Stimulated activated naive CD8-positive, alpha-beta T cell treated with anti-CD3 and anti-CD28 coated beads, Interleukin-15, amount 100 ng/mL, for 72 hours (primary cell): ENCODE results near the gene FCN1.

ENCODE experiments used
- ATAC-seq: fragments of 150-1000 bp; cut with Tn5 transposase; 2 replicates; pipeline ENCODE4 v1.10.0; 2021; ENCODE audit warnings: mild to moderate bottlenecking, moderate library complexity
- DNase-seq, 2 donors: peaks; one replicate each; pipeline ENCODE4 v3.0.0; 2021 to 2022
- H3K27ac Mint-ChIP-seq, 2 donors: one replicate each; pipeline ENCODE4 v1.8.0; 2022; ENCODE audit warnings: mild to moderate bottlenecking in 2 of 2, mixed read lengths in 2 of 2, moderate library complexity in 2 of 2
- H3K27me3 Mint-ChIP-seq: one replicate; pipeline ENCODE4 v1.8.0; 2022; ENCODE audit warnings: mixed read lengths
- H3K4me1 Mint-ChIP-seq: one replicate; pipeline ENCODE4 v1.8.0; 2022; ENCODE audit warnings: mild to moderate bottlenecking, mixed read lengths
- H3K4me3 Mint-ChIP-seq, 2 donors: one replicate each; pipeline ENCODE4 v1.8.0; 2022; ENCODE audit warnings: mild to moderate bottlenecking in 2 of 2, mixed read lengths in 2 of 2, moderate library complexity in 1 of 2
- H3K9me3 Mint-ChIP-seq, 2 donors: one replicate each; pipeline ENCODE4 v1.8.0; 2022; ENCODE audit warnings: mixed read lengths in 2 of 2

The FCN1 gene

DNA sequence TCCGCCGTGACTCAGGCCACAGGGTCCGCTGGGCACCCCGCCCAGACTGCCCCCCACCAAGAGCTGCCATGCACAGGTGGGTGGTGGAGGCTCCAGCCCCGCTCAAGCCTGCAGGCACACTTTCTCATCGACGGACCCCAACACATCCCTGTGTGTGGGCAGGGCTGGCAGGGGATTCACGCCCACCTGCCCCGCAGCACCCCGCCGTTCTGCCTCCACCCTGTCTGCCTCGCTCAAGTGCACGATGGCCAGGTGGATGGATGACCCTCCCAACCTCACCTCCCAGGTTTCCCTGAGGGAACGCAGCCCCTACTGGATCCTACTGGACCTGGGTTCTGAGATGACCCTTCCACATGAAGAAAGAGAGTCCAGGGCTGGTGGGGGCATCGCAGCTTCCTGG, 26.1 kb upstream of the FCN1 start:
- DNase-seq: no peak
- H3K27ac Mint-ChIP-seq: no peak overlapping the region
- ATAC-seq: no peak
- peaks cover 9% of the 10 kb centered on the region for H3K27me3 Mint-ChIP-seq
- H3K9me3 Mint-ChIP-seq: no peaks in the 10 kb centered on the region
- H3K4me1 Mint-ChIP-seq: no peaks in the 10 kb centered on the region
- no peak overlapping the region for H3K4me3 Mint-ChIP-seq

DNA sequence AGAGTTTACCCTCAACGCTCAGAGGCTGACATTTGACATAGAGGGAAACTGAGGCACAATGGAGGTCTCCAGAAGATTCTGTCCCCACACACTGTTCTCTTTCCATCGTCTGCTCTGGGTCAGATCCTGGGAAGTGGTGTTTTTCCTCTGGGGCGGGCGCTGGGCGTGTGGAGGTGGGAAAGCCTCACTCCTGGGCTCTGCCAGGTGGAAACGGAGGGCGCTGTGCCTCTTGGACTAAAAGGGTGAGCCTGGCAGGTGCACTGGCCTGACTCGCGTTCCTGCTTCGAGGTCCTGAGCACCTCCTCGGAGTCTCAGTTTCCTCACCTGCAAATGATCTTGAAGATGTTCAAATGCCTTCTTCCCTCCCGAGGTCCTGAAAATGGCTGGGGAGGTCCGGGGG, 25.7 kb upstream of the FCN1 start:
- H3K4me1 Mint-ChIP-seq: no peaks in the 10 kb centered on the region
- ATAC-seq: no peak

DNA sequence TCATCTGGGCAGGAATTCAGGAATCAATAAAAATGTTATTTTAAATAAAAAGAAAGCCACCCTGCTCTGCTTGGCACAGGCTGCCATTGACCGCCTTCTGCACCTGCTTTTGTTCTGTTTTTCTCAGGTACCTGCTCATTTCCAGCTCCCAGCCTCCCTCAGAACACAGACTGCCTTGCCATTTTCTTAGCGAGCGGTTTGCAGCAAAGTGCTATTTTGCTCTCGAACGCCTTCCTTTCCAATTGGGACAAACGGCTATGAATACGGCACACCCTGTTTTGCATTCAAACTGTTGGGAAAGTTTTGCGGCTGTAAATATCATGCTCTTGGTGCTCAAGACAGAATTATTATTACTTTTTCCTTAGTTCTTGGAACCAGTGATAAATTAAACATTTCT, 25.1 kb upstream of the FCN1 start:
- H3K9me3 Mint-ChIP-seq: no peaks in the 10 kb centered on the region
- peaks cover 9% of the 10 kb centered on the region for H3K27me3 Mint-ChIP-seq
- H3K27ac Mint-ChIP-seq: no peak overlapping the region
- no peaks in the 10 kb centered on the region for H3K4me1 Mint-ChIP-seq
- DNase-seq: no peak
- ATAC-seq: no peak
- H3K4me3 Mint-ChIP-seq: no peak overlapping the region

More for the DNA sequence above, 25.7 kb upstream of the FCN1 start:
- DNase-seq: no peak
- no peak overlapping the region for H3K27ac Mint-ChIP-seq
- no peaks in the 10 kb centered on the region for H3K9me3 Mint-ChIP-seq
- peaks cover 9% of the 10 kb centered on the region for H3K27me3 Mint-ChIP-seq
- no peak overlapping the region for H3K4me3 Mint-ChIP-seq

DNA sequence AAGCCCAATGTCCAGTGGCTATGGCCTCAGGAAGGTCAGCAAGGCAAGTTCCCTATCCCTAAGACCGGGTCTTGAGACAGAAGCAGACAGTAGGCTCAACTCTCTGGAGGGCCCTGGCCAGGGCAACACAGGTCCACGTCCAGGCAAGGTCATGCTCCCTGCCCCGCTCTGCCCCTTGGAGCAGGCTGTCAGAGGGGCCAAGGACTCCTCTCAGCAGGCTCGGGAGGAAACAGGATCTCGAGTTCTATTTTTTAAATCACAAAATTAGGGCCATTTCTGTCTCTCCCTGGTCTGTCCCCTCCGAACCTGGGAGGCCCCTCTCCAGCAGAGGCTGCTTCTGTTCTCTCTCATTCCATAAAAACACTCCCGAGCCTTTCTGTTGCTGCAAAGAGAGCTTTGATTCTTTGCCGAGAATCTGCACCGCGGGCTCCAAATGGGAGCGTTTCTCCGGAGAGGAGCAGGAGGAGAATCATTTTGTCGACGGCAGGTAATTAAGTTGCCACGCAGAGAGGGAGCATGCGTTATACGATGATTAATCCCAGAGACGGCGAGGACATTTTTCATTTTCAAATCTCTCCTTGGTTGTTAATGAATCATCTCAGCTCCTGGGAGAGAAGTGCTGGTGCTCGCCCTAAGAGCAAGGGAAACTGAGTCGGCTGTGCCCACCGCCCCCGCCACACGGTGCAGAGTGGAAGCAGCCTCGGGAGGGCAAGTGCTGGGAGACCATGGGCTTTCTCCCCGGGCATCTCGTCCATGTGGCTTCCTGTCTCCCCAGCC, 24.5 kb upstream of the FCN1 start:
- DNase-seq (no peak), ATAC-seq (no peak)
- no peaks in the 10 kb centered on the region for H3K9me3 Mint-ChIP-seq
- H3K4me1 Mint-ChIP-seq: no peaks in the 10 kb centered on the region
- peaks cover 9% of the 10 kb centered on the region for H3K27me3 Mint-ChIP-seq
- H3K4me3 Mint-ChIP-seq: no peak overlapping the region
- H3K27ac Mint-ChIP-seq: no peak overlapping the region

DNA sequence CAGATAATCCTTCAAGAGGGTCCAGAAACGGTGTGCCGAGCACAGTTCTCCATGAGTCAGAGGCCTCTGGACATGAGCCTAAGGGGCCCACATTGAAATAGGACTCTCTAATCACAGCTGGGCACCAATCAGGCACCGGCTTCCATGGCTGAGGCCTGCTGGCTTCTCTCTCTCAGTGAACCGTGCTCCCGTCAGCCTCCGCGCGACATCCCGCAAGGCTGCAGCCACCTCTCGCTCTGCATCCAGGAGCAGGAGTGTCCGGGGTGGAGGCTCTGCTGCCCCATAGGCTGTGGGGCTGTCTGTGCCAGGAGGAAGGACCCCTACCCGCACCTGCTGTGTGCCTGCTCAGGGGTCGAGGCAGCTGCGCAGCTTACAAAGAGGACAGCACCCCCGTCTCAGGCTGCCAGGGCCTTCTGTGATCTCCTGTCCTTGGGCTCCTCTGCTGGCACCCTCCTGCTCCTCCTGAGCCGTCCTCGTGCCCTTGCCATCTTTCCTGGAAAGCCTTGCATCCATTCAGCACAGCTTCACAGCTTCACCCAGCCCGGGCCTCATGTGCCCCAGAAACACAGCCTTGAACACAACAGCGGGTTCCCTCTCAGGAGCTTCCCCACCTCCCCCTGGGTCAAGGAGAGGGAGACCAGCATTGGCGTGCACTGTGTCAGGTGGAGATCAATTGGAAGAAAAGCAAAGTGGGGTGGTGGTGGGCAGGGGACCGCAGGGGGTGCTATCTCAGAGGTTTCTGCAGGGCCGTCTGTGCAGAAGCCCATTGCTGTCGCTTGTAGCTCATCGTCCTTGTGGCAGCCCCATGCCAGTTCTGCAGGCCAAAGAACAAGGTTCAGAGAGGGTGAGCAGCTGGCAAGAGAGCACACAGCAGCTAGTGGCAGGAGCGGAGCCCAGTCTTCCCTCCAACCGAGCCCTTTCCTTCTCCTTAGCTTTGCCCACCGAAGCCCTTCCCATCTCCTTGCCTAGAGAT, 22.8 kb upstream of the FCN1 start:
- ATAC-seq (no peak), DNase-seq (no peak)
- Mint-ChIP-seq H3K4me1 (no peaks in the 10 kb centered on the region), H3K9me3 (no peaks in the 10 kb centered on the region), H3K4me3 (no peak overlapping the region), H3K27ac (no peak overlapping the region), H3K27me3 (peaks cover 9% of the 10 kb centered on the region)

DNA sequence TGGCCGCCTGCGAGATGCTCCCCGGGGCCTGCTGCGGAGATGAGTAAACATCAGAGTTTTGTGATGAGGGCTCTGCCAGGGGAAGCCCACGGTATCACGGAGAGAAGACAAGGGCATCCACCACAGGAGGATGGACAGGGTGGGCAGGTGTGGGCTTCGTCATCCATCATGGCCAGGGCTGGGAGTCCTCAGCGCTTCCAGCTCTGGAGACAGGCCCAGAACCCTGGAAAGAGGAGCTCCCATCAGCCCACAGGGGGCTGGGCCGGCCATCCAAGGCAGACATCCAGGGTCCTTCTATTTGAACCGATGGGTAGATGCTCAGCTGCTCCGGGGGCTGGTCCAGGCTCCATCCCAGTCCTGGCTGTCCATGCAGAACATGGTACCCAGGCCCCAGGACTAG, 22.1 kb upstream of the FCN1 start:
- no peak overlapping the region for H3K4me3 Mint-ChIP-seq
- peaks cover 9% of the 10 kb centered on the region for H3K27me3 Mint-ChIP-seq
- H3K4me1 Mint-ChIP-seq: no peaks in the 10 kb centered on the region
- no peak overlapping the region for H3K27ac Mint-ChIP-seq
- no peaks in the 10 kb centered on the region for H3K9me3 Mint-ChIP-seq
- no peak for ATAC-seq
- DNase-seq: no peak

DNA sequence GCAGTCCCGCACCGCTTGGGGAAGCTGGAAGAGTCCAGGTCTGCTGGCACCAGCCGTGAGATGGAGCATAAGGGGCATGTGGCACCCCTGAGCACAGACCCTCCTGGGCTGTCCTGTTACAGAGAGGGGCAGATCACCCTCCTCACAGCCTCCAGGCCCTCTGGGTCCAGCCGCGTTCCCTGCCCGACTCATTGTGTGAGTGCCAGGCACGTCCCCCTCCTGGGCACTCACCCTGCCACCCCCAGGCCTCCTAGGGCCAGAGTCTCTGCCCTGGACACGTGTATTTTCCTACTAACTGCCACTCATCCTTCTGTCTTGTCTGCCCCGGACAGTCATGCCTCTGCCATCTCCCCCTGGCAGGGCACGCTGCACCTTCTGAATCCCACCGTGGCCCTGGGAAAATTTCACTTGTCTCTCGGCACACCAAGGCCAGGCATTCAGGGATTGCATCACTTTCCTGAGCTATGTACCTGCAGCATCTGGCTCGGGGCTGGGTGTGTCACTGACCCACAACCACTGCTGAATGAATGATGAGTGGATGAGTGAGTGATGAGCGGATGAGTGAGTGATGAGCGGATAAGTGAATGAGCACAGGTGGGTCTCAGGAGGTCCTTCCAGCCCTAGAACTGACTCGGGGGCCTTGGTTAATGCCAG, 21.5 kb upstream of the FCN1 start:
- DNase-seq: no peak
- no peaks in the 10 kb centered on the region for H3K9me3 Mint-ChIP-seq

DNA sequence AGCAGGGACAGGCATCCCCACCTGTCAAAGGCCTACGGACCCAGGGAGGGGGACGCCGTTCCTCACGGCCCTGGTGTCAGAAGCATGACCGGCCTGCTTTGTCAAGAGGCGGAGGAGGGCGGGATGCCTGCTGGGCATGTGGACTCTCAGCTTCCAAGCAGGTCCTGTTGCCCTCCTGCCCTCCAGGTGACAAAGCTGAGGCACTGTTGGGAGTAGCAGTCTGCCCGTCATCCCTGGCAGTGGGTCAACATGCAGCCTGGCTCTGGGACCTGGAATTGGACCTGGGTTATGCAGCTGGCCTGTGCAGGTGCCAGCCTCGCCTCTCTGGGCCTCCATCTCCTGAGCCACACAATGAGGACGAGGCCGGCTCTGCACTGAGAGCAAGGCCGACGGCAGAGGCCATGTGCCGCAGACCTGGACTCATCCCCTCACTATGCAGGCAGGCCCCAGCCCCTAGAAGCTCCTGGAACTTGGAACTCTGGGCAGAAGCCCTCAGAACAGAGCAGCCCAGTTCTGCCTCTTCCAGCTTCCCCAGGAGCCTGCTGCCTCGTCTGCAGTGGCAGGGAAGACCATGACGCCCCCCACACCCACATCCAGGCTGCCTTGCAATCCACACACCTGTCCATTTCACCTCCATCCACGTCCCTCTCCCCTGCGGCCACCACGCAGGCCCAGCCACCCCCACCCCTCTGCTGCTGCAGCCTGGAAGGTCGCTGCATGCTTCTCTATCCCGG, 20.8 kb upstream of the FCN1 start:
- DNase-seq (no peak), ATAC-seq (no peak)
- H3K27me3 Mint-ChIP-seq: peaks cover 9% of the 10 kb centered on the region
- H3K4me3 Mint-ChIP-seq: no peak overlapping the region
- no peaks in the 10 kb centered on the region for H3K9me3 Mint-ChIP-seq
- H3K4me1 Mint-ChIP-seq: no peaks in the 10 kb centered on the region
- no peak overlapping the region for H3K27ac Mint-ChIP-seq

More for the DNA sequence above, 21.5 kb upstream of the FCN1 start:
- Mint-ChIP-seq H3K4me3 (no peak overlapping the region), H3K27me3 (peaks cover 9% of the 10 kb centered on the region), H3K27ac (no peak overlapping the region), H3K4me1 (no peaks in the 10 kb centered on the region)
- ATAC-seq: no peak

DNA sequence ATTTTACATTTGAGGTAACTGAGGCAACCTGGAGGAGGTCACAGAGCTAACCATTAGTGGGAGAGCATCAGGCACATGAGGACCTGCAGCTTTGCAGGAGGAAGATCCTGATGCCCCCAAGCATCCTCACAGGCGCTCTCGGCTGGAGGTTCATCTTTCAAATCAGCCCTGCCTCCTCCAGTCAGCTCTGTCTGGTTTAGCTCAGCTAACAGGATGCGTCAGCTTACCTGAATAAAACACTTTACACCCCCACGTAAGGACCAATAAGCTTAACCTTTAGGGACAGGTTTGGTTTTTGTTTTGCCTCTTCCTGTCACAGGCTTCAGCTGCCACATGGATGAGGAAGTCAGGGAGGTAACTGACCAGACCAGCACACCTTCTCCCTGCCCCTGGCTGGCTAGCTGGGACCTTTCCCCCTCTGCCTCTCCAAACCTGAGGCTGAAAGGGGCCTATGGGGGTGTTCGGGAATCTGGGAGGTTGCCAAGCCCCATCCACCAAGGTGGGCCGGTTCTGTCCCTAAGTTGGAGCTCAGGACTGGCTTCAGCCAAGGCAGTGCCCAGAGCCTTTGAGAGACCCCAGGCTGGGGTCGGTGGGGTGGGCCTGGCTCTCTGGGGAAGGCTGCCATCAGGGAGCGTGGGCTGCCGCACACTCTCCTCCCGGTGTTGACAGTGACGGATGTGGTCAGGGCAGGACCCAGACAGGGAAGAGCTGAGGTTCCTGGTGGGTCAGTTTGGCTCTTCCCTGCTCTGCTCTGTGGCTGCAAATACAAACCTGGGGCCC, 20.0 kb upstream of the FCN1 start:
- DNase-seq (no peak), ATAC-seq (no peak)
- no peaks in the 10 kb centered on the region for H3K9me3 Mint-ChIP-seq
- no peak overlapping the region for H3K27ac Mint-ChIP-seq
- peaks cover 9% of the 10 kb centered on the region for H3K27me3 Mint-ChIP-seq
- no peak overlapping the region for H3K4me3 Mint-ChIP-seq
- no peaks in the 10 kb centered on the region for H3K4me1 Mint-ChIP-seq

DNA sequence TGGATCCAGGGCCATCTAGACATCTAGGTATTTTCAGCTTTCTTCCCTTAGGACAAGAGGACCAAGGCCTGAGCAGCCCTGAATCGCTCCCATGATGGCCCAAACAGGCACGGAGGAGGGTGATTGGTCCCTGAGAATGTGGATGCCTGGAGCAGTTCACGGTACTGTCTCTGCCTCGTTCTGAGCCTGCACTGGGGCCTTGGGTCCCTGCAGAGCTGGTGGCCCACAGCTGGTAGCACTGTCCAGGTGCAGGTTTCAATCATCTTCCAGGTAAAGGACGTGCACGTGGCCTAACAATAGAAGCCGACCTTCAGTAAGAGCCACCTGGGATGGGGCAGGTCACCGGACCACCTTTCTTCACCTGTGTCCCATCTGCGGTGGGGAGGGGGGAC, 19.4 kb upstream of the FCN1 start:
- Mint-ChIP-seq H3K27me3 (peaks cover 14% of the 10 kb centered on the region), H3K27ac (no peak overlapping the region), H3K4me3 (no peak overlapping the region), H3K4me1 (no peaks in the 10 kb centered on the region), H3K9me3 (no peaks in the 10 kb centered on the region)
- no peak for DNase-seq
- ATAC-seq: no peak

DNA sequence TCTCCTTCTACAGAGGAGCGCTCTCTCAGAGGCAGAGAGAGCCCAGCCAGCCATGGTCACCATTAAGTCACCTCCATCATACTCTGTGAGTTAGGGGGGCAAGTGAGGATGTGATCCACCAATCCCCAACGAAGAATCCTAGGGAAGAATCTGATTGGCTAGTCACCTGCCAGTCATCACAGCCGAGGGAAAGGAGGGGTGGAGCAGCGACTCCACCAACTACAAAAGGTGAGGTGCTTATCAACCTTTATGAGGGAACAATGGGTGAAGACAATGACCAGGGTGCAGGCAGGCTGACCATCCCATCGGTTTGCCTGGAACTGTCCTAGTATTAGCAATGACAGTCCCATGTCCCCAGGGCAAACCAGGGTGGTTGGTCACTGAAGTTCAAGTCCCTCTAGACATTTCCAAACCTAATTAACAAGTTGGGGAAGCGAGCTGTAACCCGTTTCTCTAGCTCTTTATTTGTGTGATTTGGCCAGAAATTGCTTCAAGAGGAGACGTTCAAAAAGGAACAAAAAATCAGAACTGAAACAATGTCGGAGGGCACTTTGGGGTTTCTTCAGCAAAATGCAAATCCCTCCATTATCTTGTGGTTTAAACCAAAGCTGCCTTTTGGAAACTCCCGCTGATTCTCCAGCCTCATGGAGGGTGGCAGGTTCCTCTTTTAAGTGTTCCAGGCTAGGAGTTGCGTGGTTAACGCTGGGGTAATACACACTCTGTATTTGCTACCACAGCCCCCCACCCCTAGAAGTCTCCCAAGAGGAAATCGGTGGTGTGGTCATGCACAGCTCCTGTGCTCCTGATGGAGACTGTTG, 18.8 kb upstream of the FCN1 start:
- Mint-ChIP-seq H3K27ac (no peak overlapping the region), H3K9me3 (no peaks in the 10 kb centered on the region), H3K4me3 (no peak overlapping the region), H3K27me3 (peaks cover 20% of the 10 kb centered on the region), H3K4me1 (no peaks in the 10 kb centered on the region)
- no peak for DNase-seq
- ATAC-seq: no peak

DNA sequence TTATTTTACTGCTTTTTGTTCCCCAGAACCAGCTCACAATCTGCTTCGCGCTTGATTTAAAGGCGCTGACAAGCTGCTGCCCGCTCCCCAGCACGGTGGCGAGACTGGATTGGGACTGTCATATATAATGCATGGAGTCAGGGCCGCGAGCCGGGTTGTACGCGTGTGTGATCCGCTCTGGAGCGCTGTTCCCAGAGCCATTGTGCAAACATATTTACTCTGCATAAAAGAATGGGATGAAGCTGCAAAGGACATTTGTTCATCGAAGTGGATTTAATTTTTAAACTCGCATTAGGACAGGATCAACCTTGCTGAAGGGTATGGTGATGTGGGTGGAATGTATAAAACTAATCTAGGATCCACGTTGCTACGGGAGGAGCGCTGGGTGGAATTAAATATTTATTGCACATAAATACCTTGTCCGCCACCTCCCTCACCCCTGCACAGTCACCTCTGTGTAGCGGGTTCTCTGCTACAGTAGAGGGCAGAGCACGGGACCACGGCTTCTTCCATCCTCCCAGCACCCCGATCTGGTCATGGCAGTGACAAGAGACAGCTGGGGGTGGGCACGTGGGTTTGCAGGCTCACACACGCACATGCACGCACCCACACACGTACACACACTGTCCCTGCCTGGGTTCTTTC, 18.1 kb upstream of the FCN1 start:
- Mint-ChIP-seq H3K27ac (no peak overlapping the region), H3K9me3 (no peaks in the 10 kb centered on the region), H3K4me1 (no peaks in the 10 kb centered on the region), H3K4me3 (no peak overlapping the region), H3K27me3 (peaks cover 26% of the 10 kb centered on the region)
- ATAC-seq: no peak
- no peak for DNase-seq

DNA sequence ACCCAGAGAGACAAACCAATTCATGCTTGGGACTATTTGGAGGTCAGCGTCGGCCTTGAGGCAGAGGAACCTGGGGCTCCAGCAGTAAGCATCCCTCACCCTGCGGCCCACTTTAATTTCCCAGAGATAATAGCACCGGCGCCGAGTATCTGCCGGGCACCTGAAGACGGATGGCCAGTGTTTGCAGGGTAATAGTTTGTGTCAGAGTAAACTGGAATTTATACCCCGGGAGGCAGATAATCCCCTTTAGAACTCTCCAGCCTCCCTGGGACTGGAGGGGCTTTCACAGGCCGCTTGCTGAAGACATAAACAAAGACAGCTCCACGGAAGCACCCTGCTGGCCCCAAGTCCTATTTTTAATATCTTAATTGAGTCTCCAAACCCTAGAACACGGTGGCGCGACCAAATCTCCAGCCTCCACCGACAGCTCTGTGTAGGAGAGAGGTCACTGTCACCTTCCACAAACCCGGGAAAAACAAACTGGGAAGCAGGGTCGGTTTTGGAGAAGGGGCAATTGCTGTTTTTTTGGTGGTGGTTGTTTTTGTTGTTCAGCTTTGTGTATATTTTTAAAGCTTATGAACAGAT, 17.4 kb upstream of the FCN1 start:
- no peaks in the 10 kb centered on the region for H3K4me1 Mint-ChIP-seq
- no peak overlapping the region for H3K4me3 Mint-ChIP-seq
- ATAC-seq (no peak), DNase-seq (no peak)
- no peaks in the 10 kb centered on the region for H3K9me3 Mint-ChIP-seq
- peaks cover 31% of the 10 kb centered on the region for H3K27me3 Mint-ChIP-seq
- H3K27ac Mint-ChIP-seq: no peak overlapping the region
